ENCODE data around the gene SMG1. TPM values are rescaled to one million over a fixed set of nuclear protein-coding genes. Genes with fewer than 3 reads are reported as not detected.
"Not testable (repeated sequence)": the region's sequence is repeated elsewhere in the genome, so short reads cannot be mapped to it uniquely, and the experiment has no call there.

The SMG1 gene
- total RNA-seq, 1 donor = 88.5 TPM

GRCh38 chr16:18958621-18959029 is 32.4 kb upstream of the SMG1 start:
- H3K4me3 ChIP-seq (ENCODE audit: low read depth, low read length) = no peak overlapping the region
- TF ChIP-seq, protein P1, sequence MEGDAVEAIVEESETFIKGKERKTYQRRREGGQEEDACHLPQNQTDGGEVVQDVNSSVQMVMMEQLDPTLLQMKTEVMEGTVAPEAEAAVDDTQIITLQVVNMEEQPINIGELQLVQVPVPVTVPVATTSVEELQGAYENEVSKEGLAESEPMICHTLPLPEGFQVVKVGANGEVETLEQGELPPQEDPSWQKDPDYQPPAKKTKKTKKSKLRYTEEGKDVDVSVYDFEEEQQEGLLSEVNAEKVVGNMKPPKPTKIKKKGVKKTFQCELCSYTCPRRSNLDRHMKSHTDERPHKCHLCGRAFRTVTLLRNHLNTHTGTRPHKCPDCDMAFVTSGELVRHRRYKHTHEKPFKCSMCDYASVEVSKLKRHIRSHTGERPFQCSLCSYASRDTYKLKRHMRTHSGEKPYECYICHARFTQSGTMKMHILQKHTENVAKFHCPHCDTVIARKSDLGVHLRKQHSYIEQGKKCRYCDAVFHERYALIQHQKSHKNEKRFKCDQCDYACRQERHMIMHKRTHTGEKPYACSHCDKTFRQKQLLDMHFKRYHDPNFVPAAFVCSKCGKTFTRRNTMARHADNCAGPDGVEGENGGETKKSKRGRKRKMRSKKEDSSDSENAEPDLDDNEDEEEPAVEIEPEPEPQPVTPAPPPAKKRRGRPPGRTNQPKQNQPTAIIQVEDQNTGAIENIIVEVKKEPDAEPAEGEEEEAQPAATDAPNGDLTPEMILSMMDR (IDR thresholded peaks at IDR 0.05; ENCODE audit: insufficient read depth, low read depth, low read length) = no peak
- DNase-seq (ENCODE audit: low read depth) = no peak

DNA sequence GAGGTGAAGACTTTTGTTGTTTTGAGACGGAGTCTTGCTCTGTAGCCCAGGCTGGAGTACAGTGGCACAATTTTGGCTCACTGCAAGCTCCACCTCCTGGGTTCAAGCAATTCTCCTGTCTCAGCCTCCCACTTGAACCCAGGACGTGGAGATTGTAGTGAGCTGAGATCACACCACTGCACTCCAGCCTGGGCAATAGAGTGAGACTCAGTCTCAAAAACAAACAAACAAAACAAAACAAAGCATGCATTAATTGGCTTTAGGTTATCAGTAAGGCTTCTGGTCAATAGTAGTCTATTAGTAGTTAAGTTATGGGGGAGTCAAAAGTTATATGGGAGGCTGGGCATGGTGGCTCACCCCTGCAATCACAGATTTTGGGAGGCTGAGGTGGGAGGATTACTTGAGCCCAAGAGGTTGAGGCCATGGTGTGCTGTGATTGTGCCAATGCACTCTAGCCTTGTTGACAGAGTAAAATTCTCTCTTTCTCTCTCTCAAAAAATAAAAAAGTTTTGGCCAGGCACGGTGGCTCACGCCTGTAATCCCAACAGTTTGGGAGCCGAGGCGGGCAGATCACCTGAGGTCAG is 30.5 kb upstream of the SMG1 start:
- DNase-seq (ENCODE audit: low read depth) = not testable (repeated sequence)

GRCh38 chr16:18955874-18956580 is 29.8 kb upstream of the SMG1 start:
- H3K4me3 ChIP-seq (ENCODE audit: low read depth, low read length) = peak overlapping the region; percentile 39
- DNase-seq (ENCODE audit: low read depth) = not testable (repeated sequence)

More for the DNA sequence above, 30.5 kb upstream of the SMG1 start:
- not testable (repeated sequence) for H3K4me3 ChIP-seq (ENCODE audit: low read depth, low read length)

DNA sequence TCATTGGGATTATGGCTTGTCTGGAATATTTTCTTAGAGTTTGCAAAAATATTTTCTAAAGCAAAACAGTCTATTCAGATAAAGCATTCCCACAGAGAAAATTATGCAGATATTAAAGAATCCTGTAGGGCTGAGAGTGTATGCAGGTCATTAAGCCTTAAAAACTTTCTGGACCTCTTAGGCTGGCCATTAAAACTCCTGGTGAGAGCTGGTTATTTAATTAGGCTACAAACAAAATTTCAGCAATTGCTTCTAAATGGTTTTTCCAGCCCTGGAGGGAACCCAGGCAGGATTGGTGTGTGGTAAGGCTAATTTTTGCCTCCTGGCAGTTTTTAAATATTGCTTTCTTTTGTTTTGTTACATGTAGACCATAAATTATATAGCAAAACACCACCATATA is 27.3 kb upstream of the SMG1 start:
- TF ChIP-seq, protein P1 (IDR thresholded peaks at IDR 0.05; ENCODE audit: insufficient read depth, low read depth, low read length) = no peak
- no peak for DNase-seq (ENCODE audit: low read depth)
- no peak overlapping the region for H3K4me3 ChIP-seq (ENCODE audit: low read depth, low read length)

GRCh38 chr16:18950469-18951185 is 24.4 kb upstream of the SMG1 start:
- TF ChIP-seq, protein P1 (IDR thresholded peaks at IDR 0.05; ENCODE audit: insufficient read depth, low read depth, low read length) = no peak
- no peak for DNase-seq (ENCODE audit: low read depth)

GRCh38 chr16:18948372-18949020 is 22.3 kb upstream of the SMG1 start:
- no peak for DNase-seq (ENCODE audit: low read depth)
- no peak overlapping the region for H3K4me3 ChIP-seq (ENCODE audit: low read depth, low read length)
- TF ChIP-seq, protein P1 (IDR thresholded peaks at IDR 0.05; ENCODE audit: insufficient read depth, low read depth, low read length) = no peak

More at GRCh38 chr16:18950469-18951185, 24.4 kb upstream of the SMG1 start:
- H3K4me3 ChIP-seq (ENCODE audit: low read depth, low read length) = no peak overlapping the region

GRCh38 chr16:18945233-18945632 is 19.0 kb upstream of the SMG1 start:
- H3K4me3 ChIP-seq (ENCODE audit: low read depth, low read length) = no peak overlapping the region
- no peak for DNase-seq (ENCODE audit: low read depth)
- TF ChIP-seq, protein P1 (IDR thresholded peaks at IDR 0.05; ENCODE audit: insufficient read depth, low read depth, low read length) = no peak

All from fibroblast of villous mesenchyme (primary cell).